Skeletal muscle satellite cell (primary cell): ENCODE results near the gene CD109.

Experiments used
- H3K27me3 ChIP-seq: 2 replicates; pipeline ENCODE4 v1.7.0; 2013; ENCODE audit warnings: low read length; ENCODE audit not compliant: control insufficient read depth, insufficient read depth
- H3K36me3 ChIP-seq: 2 replicates; pipeline ENCODE4 v1.7.0; 2013; ENCODE audit warnings: mild to moderate bottlenecking, control low read depth, low read length; ENCODE audit not compliant: insufficient read depth
- H3K4me1 ChIP-seq: 2 replicates; pipeline ENCODE4 v1.7.0; 2013; ENCODE audit warnings: low read length; ENCODE audit not compliant: control insufficient read depth, insufficient read depth
- H3K4me2 ChIP-seq: 2 replicates; pipeline ENCODE4 v1.7.0; 2013; ENCODE audit warnings: mild to moderate bottlenecking, low read length
- H3K4me3 ChIP-seq: 2 replicates; pipeline ENCODE4 v1.7.0; 2013; ENCODE audit warnings: low read length
- H3K9ac ChIP-seq: 2 replicates; pipeline ENCODE4 v1.7.0; 2013; ENCODE audit warnings: mild to moderate bottlenecking, low read depth, low read length, moderate library complexity
- H3K9me3 ChIP-seq: replicated peaks from 2 replicates; pipeline ENCODE4 v1.7.0; 2013; ENCODE audit warnings: mild to moderate bottlenecking, control low read depth, low read length

Gene CD109

GRCh38 chr6:73733791-73734190 lies 37.8 kb downstream of the CD109 start:
- Histone ChIP-seq H3K36me3 (peaks cover 8% of the 10 kb centered on the region), H3K4me3 (no peak overlapping the region), H3K27me3 (no peaks in the 10 kb centered on the region), H3K4me2 (no peak overlapping the region), H3K4me1 (no peaks in the 10 kb centered on the region), H3K9me3 (no peaks in the 10 kb centered on the region), H3K9ac (no peak overlapping the region)

DNA sequence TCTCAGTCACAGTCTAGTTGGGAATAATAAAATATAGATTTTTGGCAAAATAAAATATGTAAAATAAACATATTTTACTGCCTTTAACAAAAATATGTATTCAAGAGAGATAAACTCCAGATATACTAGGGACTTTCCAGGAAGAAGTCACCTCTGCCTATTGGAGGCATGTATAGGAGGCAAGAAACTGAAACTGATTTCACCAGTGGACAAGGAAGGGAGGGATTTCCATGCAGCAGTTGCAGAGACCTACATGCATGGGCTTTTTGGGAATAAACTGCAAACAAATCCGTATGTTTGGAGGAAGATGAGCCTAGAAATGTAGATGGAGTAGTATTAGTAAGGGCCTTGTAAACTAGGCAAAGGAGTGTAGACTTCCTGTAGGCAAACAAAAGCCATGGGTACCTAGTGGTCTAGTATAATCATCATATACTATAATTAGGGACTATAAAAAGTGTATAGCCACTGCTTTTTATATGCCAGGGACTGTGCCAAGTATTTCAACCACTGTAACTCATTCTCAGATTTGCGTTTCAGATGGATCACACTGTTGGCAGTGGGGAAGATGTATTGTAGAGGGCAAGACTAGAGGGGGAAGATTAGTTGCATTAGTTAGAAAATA lies 38.9 kb downstream of the CD109 start:
- no peak overlapping the region for H3K4me3 ChIP-seq
- H3K9me3 ChIP-seq, result no peaks in the 10 kb centered on the region
- H3K9ac ChIP-seq, result no peak overlapping the region
- no peak overlapping the region for H3K4me2 ChIP-seq
- no peaks in the 10 kb centered on the region for H3K27me3 ChIP-seq
- peaks cover 10% of the 10 kb centered on the region for H3K36me3 ChIP-seq
- no peaks in the 10 kb centered on the region for H3K4me1 ChIP-seq

- H3K4me1 ChIP-seq, result no peaks in the 10 kb centered on the region
- no peaks in the 10 kb centered on the region for H3K27me3 ChIP-seq
- no peak overlapping the region for H3K9ac ChIP-seq
- no peak overlapping the region for H3K4me2 ChIP-seq
- H3K36me3 ChIP-seq, result peaks cover 10% of the 10 kb centered on the region
- H3K4me3 ChIP-seq, result no peak overlapping the region
- H3K9me3 ChIP-seq, result no peaks in the 10 kb centered on the region
Observed at GRCh38 chr6:73738367-73739028, 42.5 kb downstream of the CD109 start.

GRCh38 chr6:73739096-73739495 lies 43.1 kb downstream of the CD109 start:
- H3K36me3 ChIP-seq, result peaks cover 9% of the 10 kb centered on the region
- H3K4me1 ChIP-seq, result no peaks in the 10 kb centered on the region
- no peak overlapping the region for H3K4me2 ChIP-seq
- H3K9ac ChIP-seq, result no peak overlapping the region
- no peak overlapping the region for H3K4me3 ChIP-seq
- H3K27me3 ChIP-seq, result no peaks in the 10 kb centered on the region
- H3K9me3 ChIP-seq, result no peaks in the 10 kb centered on the region

GRCh38 chr6:73742433-73742832 lies 46.4 kb downstream of the CD109 start:
- Histone ChIP-seq H3K36me3 (peaks cover 12% of the 10 kb centered on the region), H3K4me2 (no peak overlapping the region), H3K9ac (no peak overlapping the region), H3K27me3 (no peaks in the 10 kb centered on the region), H3K4me3 (no peak overlapping the region), H3K9me3 (no peaks in the 10 kb centered on the region), H3K4me1 (peaks cover 5% of the 10 kb centered on the region)

DNA sequence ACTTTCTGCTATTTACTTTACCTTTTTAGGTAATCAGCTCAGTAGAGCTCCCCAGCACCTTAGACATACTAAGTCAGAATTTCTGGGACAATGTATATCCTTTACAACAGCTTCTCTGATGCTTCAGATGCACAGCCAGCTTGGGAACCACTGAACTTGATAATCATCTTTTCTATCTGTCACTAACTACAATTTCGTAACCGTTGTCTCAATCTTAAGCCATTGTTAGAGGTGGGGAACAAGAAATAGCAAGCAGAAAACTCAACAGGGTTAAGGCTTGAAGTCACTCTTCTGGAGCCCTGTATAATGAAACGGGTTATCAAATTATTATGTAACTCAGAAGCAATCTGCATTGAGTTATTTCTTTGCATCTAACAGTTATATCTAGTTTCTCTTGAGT lies 47.1 kb downstream of the CD109 start:
- peaks cover 12% of the 10 kb centered on the region for H3K36me3 ChIP-seq
- no peak overlapping the region for H3K9ac ChIP-seq
- no peak overlapping the region for H3K4me3 ChIP-seq
- no peak overlapping the region for H3K4me2 ChIP-seq
- H3K27me3 ChIP-seq, result no peaks in the 10 kb centered on the region
- no peaks in the 10 kb centered on the region for H3K9me3 ChIP-seq
- H3K4me1 ChIP-seq, result peaks cover 5% of the 10 kb centered on the region

DNA sequence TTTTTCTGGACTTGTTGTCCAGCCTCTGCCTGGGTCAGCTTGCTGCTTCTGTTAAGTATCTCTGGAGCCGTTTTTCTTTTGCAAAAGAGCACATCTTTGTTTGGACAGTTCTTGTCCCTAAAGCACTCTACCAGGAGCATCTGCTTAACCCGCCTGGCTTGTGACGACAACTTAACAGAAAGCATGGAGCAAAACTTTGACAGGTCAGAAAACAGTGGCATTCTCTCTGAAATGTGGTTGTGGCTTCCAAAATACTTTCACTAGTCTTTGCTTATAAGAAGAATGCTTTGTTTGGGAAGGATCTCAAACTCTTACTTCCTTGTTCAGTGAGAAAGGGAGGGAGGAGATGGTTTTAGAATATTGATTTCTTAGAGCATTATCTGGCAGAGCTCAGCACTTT lies 47.6 kb downstream of the CD109 start:
- no peaks in the 10 kb centered on the region for H3K27me3 ChIP-seq
- H3K4me2 ChIP-seq, result no peak overlapping the region
- H3K9ac ChIP-seq, result no peak overlapping the region
- peaks cover 5% of the 10 kb centered on the region for H3K4me1 ChIP-seq
- H3K4me3 ChIP-seq, result no peak overlapping the region
- peaks cover 12% of the 10 kb centered on the region for H3K36me3 ChIP-seq
- no peaks in the 10 kb centered on the region for H3K9me3 ChIP-seq

- no peak overlapping the region for H3K4me2 ChIP-seq
- H3K4me3 ChIP-seq, result no peak overlapping the region
- H3K9ac ChIP-seq, result no peak overlapping the region
- no peaks in the 10 kb centered on the region for H3K9me3 ChIP-seq
- peaks cover 8% of the 10 kb centered on the region for H3K36me3 ChIP-seq
- H3K4me1 ChIP-seq, result peaks cover 5% of the 10 kb centered on the region
- H3K27me3 ChIP-seq, result no peaks in the 10 kb centered on the region
Observed at GRCh38 chr6:73746787-73747186, 50.8 kb downstream of the CD109 start.

DNA sequence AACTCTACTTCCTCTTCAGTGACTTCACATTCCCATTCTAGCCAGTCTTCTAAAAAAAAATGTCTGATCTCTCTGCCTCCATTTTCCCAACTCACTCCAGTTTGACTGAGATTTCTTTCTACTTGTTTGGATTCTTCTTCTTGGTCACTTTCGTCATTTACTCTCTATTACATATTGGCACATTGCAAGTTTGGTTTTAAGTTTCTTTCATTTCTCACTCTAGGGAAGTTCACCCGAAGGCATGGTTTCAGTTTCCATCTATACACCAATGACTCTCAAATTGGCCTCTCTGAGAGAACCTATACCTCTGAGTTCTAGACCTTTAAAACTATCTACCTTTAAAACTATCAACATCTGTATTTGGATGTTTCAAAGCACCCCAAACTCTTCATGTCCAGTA lies 51.3 kb downstream of the CD109 start:
- Histone ChIP-seq H3K36me3 (peaks cover 8% of the 10 kb centered on the region), H3K9me3 (no peaks in the 10 kb centered on the region), H3K4me1 (peaks cover 5% of the 10 kb centered on the region), H3K9ac (no peak overlapping the region), H3K4me2 (peak overlapping the region; percentile 30), H3K4me3 (no peak overlapping the region), H3K27me3 (no peaks in the 10 kb centered on the region)

- Histone ChIP-seq H3K9me3 (no peaks in the 10 kb centered on the region), H3K4me2 (no peak overlapping the region), H3K4me1 (no peaks in the 10 kb centered on the region), H3K9ac (no peak overlapping the region), H3K4me3 (no peak overlapping the region), H3K36me3 (no peaks in the 10 kb centered on the region), H3K27me3 (no peaks in the 10 kb centered on the region)
Observed at GRCh38 chr6:73752943-73753342, 56.9 kb downstream of the CD109 start.

- no peaks in the 10 kb centered on the region for H3K27me3 ChIP-seq
- no peak overlapping the region for H3K4me3 ChIP-seq
- no peaks in the 10 kb centered on the region for H3K4me1 ChIP-seq
- H3K36me3 ChIP-seq, result peaks cover 15% of the 10 kb centered on the region
- no peak overlapping the region for H3K9ac ChIP-seq
- no peaks in the 10 kb centered on the region for H3K9me3 ChIP-seq
- H3K4me2 ChIP-seq, result no peak overlapping the region
Observed at GRCh38 chr6:73766040-73766439, 70.0 kb downstream of the CD109 start.

GRCh38 chr6:73768558-73768957 lies 72.6 kb downstream of the CD109 start:
- Histone ChIP-seq H3K27me3 (no peaks in the 10 kb centered on the region), H3K4me2 (no peak overlapping the region), H3K36me3 (peaks cover 10% of the 10 kb centered on the region), H3K4me1 (no peaks in the 10 kb centered on the region), H3K4me3 (no peak overlapping the region), H3K9me3 (no peaks in the 10 kb centered on the region), H3K9ac (no peak overlapping the region)
